Skeletal muscle cell (primary cell): ENCODE results near the gene KCNK18.
A peak's percentile ranks its signal among the peaks of the same experiment; 100 is the strongest.
"Not testable (repeated sequence)": the region's sequence is repeated elsewhere in the genome, so short reads cannot be mapped to it uniquely, and the experiment has no call there.

ENCODE experiments used
- DNase-seq: peaks from one replicate; pipeline ENCODE4 v3.0.0-alpha.2; 2010; ENCODE audit warnings: low read depth
- H3K4me3 ChIP-seq: 2 replicates; pipeline ENCODE4 v1.5.1; 2011; ENCODE audit warnings: low read depth, mild to moderate bottlenecking, control low read depth, low read length, moderate library complexity

The KCNK18 gene

GRCh38 chr10:117169480-117169879 is 27.8 kb upstream of the KCNK18 start:
- no peak for DNase-seq
- no peak overlapping the region for H3K4me3 ChIP-seq

- no peak overlapping the region for H3K4me3 ChIP-seq
- DNase-seq = no peak
Measured at GRCh38 chr10:117170244-117170643, 27.0 kb upstream of the KCNK18 start.

- peak overlapping the region; percentile 26 for H3K4me3 ChIP-seq
- peak; percentile 10 for DNase-seq
Measured at GRCh38 chr10:117174439-117175214, 22.7 kb upstream of the KCNK18 start.

- no peak for DNase-seq
- peak overlapping the region; percentile 26 for H3K4me3 ChIP-seq
Measured at GRCh38 chr10:117175215-117175900, 21.9 kb upstream of the KCNK18 start.

GRCh38 chr10:117175901-117176534 is 21.3 kb upstream of the KCNK18 start:
- peak overlapping the region; percentile 26 for H3K4me3 ChIP-seq

GRCh38 chr10:117178190-117178589 is 19.1 kb upstream of the KCNK18 start:
- no peak overlapping the region for H3K4me3 ChIP-seq
- DNase-seq = no peak

More at GRCh38 chr10:117175901-117176534, 21.3 kb upstream of the KCNK18 start:
- peak; percentile 12 for DNase-seq

GRCh38 chr10:117184296-117184695 is 13.0 kb upstream of the KCNK18 start:
- DNase-seq = no peak
- H3K4me3 ChIP-seq = no peak overlapping the region

- no peak overlapping the region for H3K4me3 ChIP-seq
- no peak for DNase-seq
Measured at GRCh38 chr10:117184821-117185220, 12.5 kb upstream of the KCNK18 start.

GRCh38 chr10:117185817-117186216 is 11.5 kb upstream of the KCNK18 start:
- H3K4me3 ChIP-seq, DNase-seq: not testable (repeated sequence)

GRCh38 chr10:117186832-117187615 is 10.3 kb upstream of the KCNK18 start:
- DNase-seq = no peak
- H3K4me3 ChIP-seq = no peak overlapping the region

- H3K4me3 ChIP-seq = no peak overlapping the region
- no peak for DNase-seq
Measured at GRCh38 chr10:117188371-117188770, 8.9 kb upstream of the KCNK18 start.

- no peak overlapping the region for H3K4me3 ChIP-seq
- no peak for DNase-seq
Measured at GRCh38 chr10:117189557-117189956, 7.7 kb upstream of the KCNK18 start.

GRCh38 chr10:117198088-117198487 is 799 bp downstream of the KCNK18 start:
- DNase-seq = no peak

GRCh38 chr10:117201826-117202225 is 4.5 kb downstream of the KCNK18 start:
- no peak overlapping the region for H3K4me3 ChIP-seq
- DNase-seq = no peak

More at GRCh38 chr10:117198088-117198487, 799 bp downstream of the KCNK18 start:
- no peak overlapping the region for H3K4me3 ChIP-seq

- DNase-seq = no peak
- H3K4me3 ChIP-seq = no peak overlapping the region
Measured at GRCh38 chr10:117204316-117204715, 7.0 kb downstream of the KCNK18 start.

- H3K4me3 ChIP-seq = no peak overlapping the region
- no peak for DNase-seq
Measured at GRCh38 chr10:117212176-117212575, 14.9 kb downstream of the KCNK18 start.

GRCh38 chr10:117214401-117214800 is 17.1 kb downstream of the KCNK18 start:
- no peak overlapping the region for H3K4me3 ChIP-seq

GRCh38 chr10:117215079-117215478 is 17.8 kb downstream of the KCNK18 start:
- H3K4me3 ChIP-seq = no peak overlapping the region
- no peak for DNase-seq

More at GRCh38 chr10:117214401-117214800, 17.1 kb downstream of the KCNK18 start:
- no peak for DNase-seq

GRCh38 chr10:117216028-117216427 is 18.7 kb downstream of the KCNK18 start:
- DNase-seq = no peak
- H3K4me3 ChIP-seq = peak overlapping the region; percentile 51
